GM11168 (cell line): ENCODE results near the gene CRY1.
"Not testable (repeated sequence)": the region's sequence is repeated elsewhere in the genome, so short reads cannot be mapped to it uniquely, and the experiment has no call there.

Source experiments
- in situ Hi-C: fragments of 300-500 bp; cut with MboI; formaldehyde crosslinking; loops from one replicate; pipeline ENCODE4 v1.12.0; 2022; ENCODE audit warnings: low sequenced_read_pairs; ENCODE audit not compliant: unreplicated experiment

CRY1 gene

GRCh38 chr12:107081778-107082177, 11.6 kb downstream of the CRY1 start:
- in situ Hi-C loops: loop anchor here (25.0 kb wide), 1 partner anchor 694 kb away; no protein-coding TSS in a partner anchor

GRCh38 chr12:107080299-107080698, 13.1 kb downstream of the CRY1 start:
- in situ Hi-C loops: loop anchor here (25.0 kb wide), 1 partner anchor 693 kb away; no protein-coding TSS in a partner anchor

GRCh38 chr12:107079172-107080011, 14.0 kb downstream of the CRY1 start:
- in situ Hi-C loops: loop anchor here (25.0 kb wide), 1 partner anchor 692 kb away; no protein-coding TSS in a partner anchor

GRCh38 chr12:107073266-107073665, 20.1 kb downstream of the CRY1 start:
- in situ Hi-C loops: not testable (repeated sequence)

GRCh38 chr12:107066691-107067090, 26.7 kb downstream of the CRY1 start:
- in situ Hi-C loops: no loop called here

- in situ Hi-C loops: no loop called here
Measured at GRCh38 chr12:107064687-107065086, 28.7 kb downstream of the CRY1 start.

- in situ Hi-C loops: no loop called here
Measured at GRCh38 chr12:107064243-107064642, 29.1 kb downstream of the CRY1 start.

- in situ Hi-C loops: no loop called here
Measured at GRCh38 chr12:107058190-107058589, 35.2 kb downstream of the CRY1 start.

GRCh38 chr12:107057071-107057834, 36.1 kb downstream of the CRY1 start:
- in situ Hi-C loops: no loop called here

GRCh38 chr12:107053709-107054108, 39.6 kb downstream of the CRY1 start:
- in situ Hi-C loops: no loop called here

GRCh38 chr12:107045186-107045585, 48.2 kb downstream of the CRY1 start:
- in situ Hi-C loops: no loop called here

- in situ Hi-C loops: no loop called here
Measured at GRCh38 chr12:107042801-107043200, 50.5 kb downstream of the CRY1 start.

GRCh38 chr12:107035733-107036132, 57.6 kb downstream of the CRY1 start:
- in situ Hi-C loops: no loop called here

GRCh38 chr12:107033758-107034739, 59.3 kb downstream of the CRY1 start:
- in situ Hi-C loops: no loop called here

GRCh38 chr12:107032266-107032665, 61.1 kb downstream of the CRY1 start:
- in situ Hi-C loops: no loop called here

- in situ Hi-C loops: no loop called here
Measured at GRCh38 chr12:107031061-107031460, 62.3 kb downstream of the CRY1 start.

GRCh38 chr12:107029081-107029480, 64.3 kb downstream of the CRY1 start:
- in situ Hi-C loops: no loop called here

- in situ Hi-C loops: no loop called here
Measured at GRCh38 chr12:107027636-107028053, 65.7 kb downstream of the CRY1 start.

- in situ Hi-C loops: no loop called here
Measured at GRCh38 chr12:107026806-107027635, 66.3 kb downstream of the CRY1 start.
